Amniotic stem cell (primary cell): ENCODE data around the gene FNBP1L.
"Not testable (repeated sequence)": the region's sequence is repeated elsewhere in the genome, so short reads cannot be mapped to it uniquely, and the experiment has no call there.

Experiments
- DNase-seq: peaks from one replicate; lab custom pipeline; 2025; lab: John Stamatoyannopoulos, UW

FNBP1L gene

DNA sequence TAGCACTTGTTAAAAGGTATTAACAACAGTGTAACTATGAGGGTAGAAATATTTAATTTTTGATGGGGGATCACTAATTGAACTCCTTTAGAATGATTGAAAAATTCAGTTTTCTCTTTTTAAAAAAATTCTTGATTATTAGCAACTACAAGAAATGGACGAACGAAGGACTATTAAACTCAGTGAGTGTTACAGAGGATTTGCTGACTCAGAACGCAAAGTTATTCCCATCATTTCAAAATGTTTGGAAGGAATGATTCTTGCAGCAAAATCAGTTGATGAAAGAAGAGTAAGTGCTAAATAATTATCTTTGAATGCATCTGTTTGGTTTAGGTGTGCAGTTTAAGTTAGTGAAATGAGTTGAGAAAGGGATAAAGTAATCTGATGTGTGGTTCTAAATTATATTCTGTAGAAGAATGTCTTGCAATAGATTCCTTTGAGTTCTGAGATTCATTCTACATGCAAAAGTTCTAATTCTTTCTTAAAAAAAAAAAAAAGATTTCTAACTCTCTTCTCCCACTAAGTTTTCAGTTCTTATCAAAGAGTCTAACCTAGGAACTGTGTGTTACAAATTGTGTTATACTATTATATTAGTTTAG, 85.0 kb downstream of the FNBP1L start:
- no peak for DNase-seq

DNA sequence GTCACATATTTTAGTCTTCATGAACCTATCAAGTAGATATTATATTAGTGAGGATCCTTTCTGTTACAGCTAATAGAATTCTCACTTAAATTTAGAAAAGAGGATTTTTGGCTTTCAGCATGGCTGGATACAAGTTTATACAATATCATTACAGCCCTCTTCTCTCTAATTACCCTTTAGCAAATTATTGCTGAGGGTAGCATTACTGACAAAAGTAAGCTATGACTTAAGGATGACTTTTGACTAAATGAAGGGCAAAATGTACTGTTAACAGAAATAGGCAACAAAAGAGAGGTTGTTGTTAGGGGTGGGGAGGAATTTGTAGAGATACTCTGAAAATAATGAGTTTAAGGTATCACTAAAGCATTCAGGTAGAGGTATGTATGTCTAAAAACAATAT, 85.8 kb downstream of the FNBP1L start:
- DNase-seq: no peak

DNA sequence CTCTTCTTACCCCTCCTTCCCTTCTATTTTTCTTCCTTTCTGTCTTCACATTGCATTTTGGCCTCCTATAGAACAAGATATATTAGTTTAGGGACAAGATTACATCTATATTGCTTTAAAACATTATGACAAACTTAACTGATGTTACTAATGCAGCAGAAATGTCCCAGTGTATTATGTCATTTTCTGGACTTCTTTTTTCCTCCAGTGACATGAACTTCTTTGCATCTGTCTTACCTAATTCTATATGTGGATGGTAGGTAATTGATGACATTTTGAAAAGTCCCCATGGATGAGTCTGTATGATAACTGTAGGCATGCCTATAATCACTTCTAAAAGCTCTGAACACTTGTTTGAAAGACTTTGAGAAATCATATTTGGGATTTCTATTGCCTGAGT, 89.5 kb downstream of the FNBP1L start:
- DNase-seq: no peak

DNA sequence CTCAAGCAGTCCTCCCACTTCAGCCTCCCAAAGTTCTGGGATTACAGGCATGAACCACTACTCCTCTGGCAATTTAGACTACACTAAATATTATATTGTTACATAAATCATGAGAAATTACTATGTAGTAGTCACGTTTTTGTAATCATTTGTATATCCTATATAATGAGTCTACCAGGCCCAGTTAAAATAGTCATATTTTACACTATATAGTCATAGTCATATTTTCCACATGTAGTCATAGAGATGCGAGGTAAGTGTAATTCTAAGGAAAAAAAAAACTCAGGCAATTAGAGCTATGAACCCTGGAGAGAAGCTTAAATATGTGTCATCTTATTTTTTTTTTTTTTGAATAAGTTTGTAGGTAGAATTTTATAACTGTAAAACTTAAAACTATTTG, 90.0 kb downstream of the FNBP1L start:
- DNase-seq: peak; percentile 55

DNA sequence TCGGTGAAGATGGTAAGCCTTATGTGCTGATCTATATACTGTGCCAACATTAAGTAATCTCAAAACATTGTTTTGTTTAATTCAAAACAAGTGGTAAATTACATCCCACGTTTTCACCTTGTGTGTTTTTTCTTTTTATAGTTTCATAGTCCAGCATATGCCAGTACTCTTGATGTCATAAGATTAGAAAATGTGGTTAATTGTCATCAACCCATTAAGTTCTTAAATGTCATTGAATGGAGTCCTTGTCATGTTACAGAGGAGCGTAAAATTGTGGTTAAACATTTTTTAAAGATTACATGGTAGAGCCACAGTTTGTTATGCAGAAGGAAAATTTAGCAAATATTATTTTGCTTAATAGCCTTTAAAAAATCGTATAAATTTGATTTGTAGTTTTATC, 93.1 kb downstream of the FNBP1L start:
- no peak for DNase-seq

DNA sequence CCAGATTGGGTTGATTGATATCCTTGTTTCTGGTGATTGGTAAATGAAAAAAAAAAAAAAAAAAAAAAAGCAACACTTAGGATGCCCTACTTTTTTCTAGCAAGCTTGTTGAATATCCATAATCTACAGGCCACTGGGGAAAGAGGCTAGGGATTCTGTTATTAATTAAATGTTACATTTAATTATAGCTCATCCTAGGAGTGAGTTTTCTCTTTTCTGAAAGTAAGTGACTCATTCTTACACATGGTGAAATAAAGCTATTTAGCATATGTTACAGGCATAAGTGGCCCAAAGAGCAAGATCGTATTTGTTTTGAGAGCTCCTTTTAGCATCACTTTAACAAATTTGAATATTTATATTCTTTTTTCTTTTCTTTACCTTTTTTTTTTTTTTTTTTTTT, 94.5 kb downstream of the FNBP1L start:
- no peak for DNase-seq

DNA sequence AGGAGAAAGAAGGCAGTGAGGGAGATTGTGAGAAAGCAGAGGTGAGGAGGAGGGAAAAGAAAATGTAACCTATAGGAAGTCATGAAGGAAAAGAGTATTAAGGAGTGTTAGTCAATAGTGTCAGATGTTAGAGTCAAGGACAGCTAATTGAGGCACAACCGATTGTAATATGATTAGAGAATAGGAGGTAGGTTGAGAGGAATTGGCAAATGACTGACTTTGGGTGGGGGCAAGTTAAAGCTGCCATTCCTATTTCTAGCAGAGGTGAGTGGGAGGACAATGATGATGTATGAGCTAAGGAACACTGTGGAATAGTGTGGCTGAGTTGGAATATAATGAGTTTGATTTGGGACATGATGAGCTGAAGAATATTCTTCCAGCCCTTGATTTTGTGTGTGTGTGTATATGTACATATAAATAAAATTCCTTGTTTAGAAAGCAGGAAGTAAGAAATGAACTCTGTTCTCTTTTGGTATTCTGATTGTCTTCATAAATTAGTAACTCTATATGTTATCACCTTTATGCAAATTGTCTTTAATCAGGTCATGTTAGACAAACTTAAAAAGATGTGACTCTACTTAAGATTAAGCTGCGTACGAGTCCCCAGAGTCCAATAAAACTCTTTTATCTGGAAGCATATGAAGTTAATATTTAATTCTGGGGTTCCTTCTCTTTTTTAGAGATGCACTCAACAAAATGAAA, 98.4 kb downstream of the FNBP1L start:
- DNase-seq: no peak

DNA sequence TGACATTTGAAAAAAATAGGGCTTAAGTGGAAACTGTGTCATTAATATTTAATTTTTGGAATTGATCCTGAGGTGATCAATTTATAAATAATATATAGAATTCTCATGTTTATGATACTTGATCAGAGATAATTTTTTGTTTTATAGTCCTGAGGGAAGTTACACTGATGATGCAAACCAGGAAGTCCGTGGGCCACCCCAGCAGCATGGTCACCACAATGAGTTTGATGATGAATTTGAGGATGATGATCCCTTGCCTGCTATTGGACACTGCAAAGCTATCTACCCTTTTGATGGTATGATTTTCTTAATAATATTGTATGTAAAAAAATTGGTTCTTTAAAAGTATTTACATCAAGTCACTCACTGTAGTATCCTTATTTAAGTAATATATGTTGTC, 101.2 kb downstream of the FNBP1L start:
- DNase-seq: no peak

DNA sequence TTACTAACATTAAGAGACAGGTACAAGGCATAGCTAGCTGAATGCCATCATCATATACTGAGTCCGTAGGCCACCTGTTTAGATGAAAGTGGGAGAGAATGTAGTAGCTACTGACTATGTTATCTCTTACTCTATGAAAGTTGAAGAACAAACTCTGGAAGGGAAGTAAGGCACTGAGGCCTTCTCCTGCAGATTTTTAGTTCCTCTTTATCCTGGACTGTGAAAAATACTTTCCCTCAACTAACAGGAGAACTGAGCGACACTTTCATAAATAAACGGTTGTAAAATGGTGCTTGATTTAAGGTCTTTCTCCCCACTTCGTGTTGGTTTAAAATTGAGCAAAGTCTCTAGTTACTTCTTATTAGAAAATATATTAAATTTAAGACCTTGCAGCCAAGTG, 101.9 kb downstream of the FNBP1L start:
- DNase-seq: no peak

DNA sequence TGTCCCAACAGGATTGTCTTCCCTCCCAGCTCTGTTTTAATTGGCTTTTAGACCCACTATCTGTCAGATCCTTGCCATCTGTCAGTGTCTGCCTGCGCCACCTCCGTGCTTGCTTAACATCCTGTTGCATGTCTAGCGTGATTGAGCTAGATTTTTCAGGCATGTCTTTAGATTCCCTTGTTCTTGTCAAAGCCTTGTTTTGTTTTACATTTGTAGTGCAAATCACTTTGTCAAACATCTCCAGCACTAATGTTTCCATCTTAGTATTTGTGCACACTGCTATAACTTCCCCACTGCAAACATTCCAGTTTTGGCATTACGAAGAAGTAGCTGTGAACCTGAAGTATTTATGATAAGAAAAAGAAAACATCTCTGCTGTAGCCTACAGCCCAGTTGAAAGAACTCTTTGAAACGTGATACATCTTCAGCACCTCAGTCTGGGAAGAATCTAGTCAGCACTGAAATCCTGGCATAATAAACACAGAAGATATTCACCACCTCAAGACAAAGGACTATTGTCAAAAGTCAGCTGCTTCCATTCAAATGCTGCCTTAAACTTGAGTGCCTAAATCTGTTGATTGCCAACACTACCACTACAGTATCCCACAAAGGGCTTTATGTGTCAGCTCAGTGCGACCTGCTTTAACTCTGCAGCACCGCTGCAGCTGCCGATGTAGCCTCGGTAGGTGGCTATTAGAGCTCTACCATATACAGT, 105.0 kb downstream of the FNBP1L start:
- no peak for DNase-seq

DNA sequence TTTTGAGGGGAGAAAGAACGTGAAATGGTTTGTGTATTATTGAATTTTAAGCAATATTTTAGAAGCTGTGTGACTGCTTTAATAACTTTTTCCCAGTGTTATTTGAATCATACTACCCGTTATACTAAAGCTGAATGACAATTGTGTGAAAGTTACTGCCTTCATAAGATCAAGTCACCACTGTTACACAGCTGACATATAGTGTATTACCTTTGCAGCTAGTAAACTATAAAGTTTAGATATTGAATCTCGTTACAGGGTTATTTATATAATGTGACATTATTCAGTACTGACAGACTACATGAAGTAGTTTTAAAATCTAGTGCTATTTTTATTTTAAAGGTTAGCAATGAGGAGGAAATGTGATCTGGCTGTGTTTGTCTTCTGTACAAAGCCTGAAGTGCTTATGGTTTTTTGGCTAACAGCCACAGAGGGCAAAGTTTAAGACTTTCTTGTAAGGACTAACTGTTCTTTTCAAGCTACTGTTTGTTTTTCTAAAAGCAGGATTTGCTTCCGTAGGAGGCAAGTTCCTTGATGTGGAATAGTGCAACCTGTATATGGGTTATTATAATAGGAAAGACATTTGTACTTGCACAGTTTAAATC, 106.1 kb downstream of the FNBP1L start:
- not testable (repeated sequence) for DNase-seq

DNA sequence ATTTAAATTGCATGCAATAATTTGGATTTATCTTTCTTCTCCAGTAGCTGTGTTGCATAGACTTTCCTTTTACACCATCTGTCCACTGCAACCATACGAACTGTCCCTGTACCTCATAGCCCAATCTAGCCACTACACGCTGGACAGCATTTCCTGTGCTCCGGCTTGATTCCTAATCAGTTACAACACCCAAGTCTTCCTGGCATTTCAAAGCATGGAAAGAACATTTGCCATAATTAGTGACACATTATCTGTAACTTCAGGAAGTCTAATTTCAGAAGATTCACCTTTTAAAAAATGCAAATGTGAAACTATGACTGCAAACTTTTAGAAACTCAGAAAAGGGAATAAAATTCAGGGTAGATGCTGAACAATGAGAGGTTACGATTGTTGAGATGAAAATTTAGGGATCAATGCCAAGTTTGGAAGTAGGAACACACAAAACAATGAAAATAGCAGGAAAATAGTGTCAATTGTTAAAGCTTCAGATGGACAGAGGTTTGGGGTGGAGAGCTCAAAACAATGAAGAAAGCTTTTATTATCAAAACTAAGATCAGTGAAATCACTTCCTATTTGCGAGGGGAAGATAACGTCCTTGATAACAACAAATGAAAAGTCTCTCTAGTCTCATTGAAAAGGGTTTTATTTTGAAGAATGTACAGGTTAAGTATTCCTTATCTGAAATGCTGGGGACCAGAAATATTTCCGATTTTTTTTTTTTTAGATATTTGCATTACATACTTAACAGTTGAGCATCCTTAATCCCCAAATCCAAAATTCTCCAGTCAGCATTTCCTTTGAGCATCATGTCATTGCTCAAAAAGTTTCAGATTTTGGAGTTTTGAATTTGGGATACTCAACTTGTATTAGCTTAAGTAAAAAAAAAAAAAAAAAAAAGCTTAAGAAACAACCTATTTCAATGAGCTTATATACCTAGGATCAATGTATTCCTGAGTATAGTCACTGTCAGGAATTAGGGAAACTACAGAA, 107.3 kb downstream of the FNBP1L start:
- no peak for DNase-seq

DNA sequence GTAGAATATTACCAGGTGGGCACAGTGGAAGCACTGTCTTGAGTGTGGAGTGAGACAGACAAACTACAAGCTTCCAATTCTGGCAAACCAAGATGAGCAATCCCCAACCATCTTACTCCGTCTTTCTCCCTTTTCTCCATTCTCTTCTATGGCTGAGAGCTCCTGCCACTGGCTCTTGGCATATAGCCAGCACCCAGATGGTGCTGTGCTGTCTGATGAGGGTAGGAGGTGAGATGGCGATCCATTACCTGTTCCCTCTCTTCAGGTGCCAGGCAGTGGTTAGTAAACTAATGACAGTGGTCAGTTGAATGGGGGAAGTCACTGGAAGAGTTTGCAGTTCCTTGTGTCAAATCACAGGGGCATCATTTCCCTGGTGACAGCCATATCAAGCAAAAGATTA, 108.4 kb downstream of the FNBP1L start:
- DNase-seq: no peak

DNA sequence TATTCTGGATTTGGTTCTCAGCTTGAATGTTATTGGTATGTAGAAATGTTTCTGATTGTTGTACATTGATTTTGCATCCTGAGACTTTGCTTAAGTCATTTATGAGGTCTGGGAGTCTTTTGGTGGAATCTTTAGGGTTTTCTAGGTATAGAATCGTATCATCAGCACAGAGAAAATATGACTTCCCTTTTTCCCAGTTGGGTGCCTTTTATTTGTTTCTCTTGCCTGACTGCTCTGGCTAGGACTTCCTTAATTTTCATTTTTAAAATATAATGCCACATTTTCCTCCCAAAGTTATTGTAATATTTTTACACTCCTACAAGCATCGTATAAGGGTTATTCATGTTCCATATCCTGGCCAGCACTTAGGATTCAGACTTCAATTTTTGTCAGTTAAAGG, 111.1 kb downstream of the FNBP1L start:
- DNase-seq: no peak

DNA sequence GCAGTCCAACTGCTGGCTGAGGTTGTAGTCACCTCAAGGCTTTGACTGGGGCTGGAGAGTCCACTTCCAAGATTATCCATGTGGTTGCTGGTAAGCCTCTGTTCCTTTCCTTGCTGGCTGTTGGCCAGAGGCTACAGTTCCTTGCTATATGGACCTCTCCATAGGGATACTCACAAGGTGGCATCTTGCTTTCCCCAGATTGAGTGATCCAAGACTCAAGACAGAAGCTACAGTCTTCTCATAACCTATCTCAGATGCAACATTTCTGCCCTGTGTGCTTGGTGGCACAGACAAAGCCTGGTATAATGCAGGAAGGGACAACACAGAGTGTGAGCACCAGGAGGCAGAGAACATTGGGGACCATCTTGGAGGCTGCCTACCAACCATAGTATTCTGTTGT, 111.8 kb downstream of the FNBP1L start:
- no peak for DNase-seq

DNA sequence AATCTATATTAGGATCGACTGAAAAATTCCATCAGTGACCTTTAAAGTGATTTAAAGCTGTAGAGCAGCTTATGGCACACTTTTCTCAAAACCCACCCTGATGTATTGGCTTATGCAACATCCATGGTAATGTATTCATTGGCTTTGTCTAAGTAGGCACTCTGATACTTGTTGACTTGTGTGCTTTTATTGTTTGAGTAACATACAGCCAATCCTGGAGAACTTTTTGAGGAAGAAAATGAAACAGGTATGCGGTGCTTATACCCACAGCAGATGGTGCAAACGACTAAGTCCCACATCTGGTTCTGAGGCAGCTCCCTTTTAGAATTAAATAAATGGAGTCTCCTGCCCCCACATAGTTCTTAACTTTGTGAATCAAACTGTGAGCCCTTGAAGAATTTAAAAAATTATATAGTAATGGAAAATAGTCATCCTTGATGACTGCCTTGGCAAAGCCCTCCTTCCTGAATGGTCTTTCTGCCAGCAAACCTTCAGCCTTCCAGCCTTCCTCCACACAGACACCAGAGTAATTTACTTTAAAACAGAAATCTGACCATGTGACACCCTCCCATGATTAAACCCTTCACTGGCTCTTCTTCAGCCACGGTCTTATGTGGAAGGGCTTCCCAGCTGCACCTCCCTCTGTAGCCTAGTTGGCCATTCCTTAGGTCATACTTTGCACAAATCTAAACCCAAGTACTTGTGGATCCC, 117.7 kb downstream of the FNBP1L start:
- no peak for DNase-seq

DNA sequence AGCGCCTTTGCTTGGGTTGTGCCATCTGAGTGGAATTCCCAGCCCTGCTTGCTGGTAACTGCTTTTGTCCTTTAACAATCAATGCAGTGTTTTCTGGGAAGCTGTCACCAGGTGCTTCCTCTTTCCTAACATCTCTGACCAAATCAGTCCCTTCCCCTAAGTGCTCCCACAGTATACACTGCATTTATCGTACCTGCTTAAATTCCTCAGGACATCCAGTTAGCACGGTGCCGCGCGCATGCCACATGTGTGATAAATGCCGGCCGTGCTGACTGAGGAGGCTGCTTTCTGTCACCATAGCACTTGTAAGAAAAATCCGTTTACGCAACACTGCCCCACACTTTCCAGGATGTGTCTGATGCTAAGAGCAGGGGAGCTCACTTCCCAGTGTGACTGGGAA, 118.3 kb downstream of the FNBP1L start:
- DNase-seq: no peak

DNA sequence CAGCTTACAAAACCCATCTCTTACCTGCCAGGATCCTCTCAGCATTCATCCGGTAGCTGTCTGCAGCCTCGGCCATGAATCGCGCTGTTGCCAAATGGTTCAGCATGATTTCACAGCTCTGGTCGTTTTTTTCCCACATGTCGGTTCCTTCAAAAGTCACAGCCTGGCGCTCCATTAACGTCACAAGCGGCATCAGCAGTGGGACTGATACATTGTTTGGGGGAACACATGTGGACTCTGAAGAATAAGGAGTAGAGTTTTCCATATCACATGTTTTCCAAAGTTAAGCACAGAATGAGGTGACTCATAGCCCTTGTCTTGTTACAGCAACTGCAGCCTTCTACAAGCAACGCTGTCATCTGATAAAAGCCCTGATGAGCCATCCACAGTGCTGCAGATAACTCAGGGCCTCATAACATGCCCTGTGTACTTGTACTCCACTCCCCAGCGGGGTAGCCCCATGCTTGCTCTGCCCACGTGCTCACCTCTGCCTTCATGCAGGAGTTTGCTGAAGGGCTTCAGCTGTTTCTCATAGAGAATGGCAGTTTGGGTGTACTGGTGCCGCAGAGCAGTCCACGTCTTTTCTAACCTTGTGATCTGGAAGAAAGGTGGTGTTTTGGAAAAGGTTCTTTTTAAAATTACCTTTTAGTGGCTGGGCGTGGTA, 119.5 kb downstream of the FNBP1L start:
- DNase-seq: peak; percentile 80

DNA sequence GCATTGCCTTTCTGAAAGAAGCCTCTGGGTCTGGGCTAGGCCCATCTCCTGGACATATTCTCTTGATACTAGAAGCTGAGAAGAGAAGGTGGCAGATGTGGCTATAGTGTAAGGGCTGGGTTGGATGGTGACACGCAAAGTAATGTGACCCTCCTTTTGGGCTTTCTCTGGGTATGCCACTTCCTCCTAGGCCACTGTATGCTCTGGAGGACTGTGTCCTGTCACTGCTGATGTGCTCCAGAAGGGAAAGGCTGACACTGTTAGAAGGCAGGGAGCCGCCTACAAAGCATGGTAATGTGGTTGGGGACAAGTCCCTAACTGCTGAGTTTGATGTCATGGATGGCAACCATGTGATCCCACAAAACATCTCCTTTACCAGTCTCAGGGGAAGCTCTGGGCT, 121.6 kb downstream of the FNBP1L start:
- no peak for DNase-seq

DNA sequence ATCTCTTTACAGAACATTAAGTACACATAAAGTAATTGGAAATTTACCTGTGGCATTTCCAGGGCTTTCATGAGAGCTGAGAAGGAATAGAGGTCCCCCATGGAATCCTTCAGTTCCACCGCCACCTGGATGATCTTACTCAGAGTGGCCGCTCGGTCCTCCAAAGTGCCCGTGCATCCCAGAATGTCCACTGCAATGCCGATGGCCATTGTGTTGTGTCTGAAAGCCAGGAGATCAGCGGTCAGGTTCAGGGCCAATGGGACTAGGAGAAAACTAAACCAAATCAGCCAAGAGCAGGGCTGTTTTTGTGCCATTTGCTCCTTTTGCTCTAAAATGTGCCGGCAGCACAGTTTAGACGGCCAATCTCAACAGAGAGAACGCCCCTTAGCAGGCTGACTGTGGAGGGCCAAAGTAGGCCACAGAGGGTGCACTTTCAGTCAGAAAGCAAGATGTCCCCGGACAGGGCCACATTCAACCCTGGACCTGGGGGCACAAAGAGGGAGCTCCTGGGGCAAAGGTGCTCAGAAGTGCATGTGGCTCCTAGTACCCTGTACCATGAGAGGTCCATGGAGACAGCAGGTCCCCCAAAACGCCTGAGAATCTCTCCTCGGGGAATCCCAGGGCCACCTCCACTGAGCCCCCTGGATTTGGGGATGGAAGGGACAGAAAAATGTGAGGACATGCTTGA, 123.8 kb downstream of the FNBP1L start:
- no peak for DNase-seq
